H9 (cell line): Measurements from ENCODE around the gene DOK6. TPM values are rescaled to one million over a fixed set of nuclear protein-coding genes. Genes with fewer than 3 reads are reported as not detected.

Experiments used
- DNase-seq: peaks from one replicate; pipeline ENCODE4 v3.0.0-alpha.2; 2017
- H2AFZ ChIP-seq: one replicate; pipeline ENCODE4 v1.6.1; 2013; ENCODE audit warnings: mild to moderate bottlenecking, low read length, control low read depth, moderate library complexity
- H2AK5ac ChIP-seq: 2 replicates; pipeline ENCODE4 v1.6.1; 2013; ENCODE audit warnings: low read length, control low read depth, mixed read lengths; ENCODE audit not compliant: insufficient read length
- H2BK120ac ChIP-seq: one replicate; pipeline ENCODE4 v1.6.1; 2013; ENCODE audit warnings: low read depth, mild to moderate bottlenecking, low read length, control low read depth, inconsistent platforms; ENCODE audit not compliant: poor library complexity, severe bottlenecking
- H2BK12ac ChIP-seq: 2 replicates; pipeline ENCODE4 v1.6.1; 2013; ENCODE audit warnings: low read length, control low read depth, mixed read lengths, low read depth; ENCODE audit not compliant: insufficient read length
- H2BK15ac ChIP-seq: 2 replicates; pipeline ENCODE4 v1.6.1; 2013; ENCODE audit warnings: low read depth, low read length, control low read depth
- H2BK20ac ChIP-seq: one replicate; pipeline ENCODE4 v1.6.1; 2013; ENCODE audit warnings: low read depth, mild to moderate bottlenecking, low read length, control low read depth, inconsistent platforms; ENCODE audit not compliant: poor library complexity, severe bottlenecking
- H2BK5ac ChIP-seq: 2 replicates; pipeline ENCODE4 v1.6.1; 2013; ENCODE audit warnings: low read length, control low read depth, mixed read lengths; ENCODE audit not compliant: insufficient read length
- H3K14ac ChIP-seq: 2 replicates; pipeline ENCODE4 v1.6.1; 2013; ENCODE audit warnings: low read length, control low read depth; ENCODE audit not compliant: insufficient read depth
- H3K18ac ChIP-seq: 2 replicates; pipeline ENCODE4 v1.6.1; 2013; ENCODE audit warnings: low read depth, mild to moderate bottlenecking, mixed read lengths, low read length, control low read depth; ENCODE audit not compliant: insufficient read length
- H3K23ac ChIP-seq: 2 replicates; pipeline ENCODE4 v1.6.1; 2013; ENCODE audit warnings: low read length, control low read depth, mixed read lengths, low read depth; ENCODE audit not compliant: insufficient read length
- H3K23me2 ChIP-seq: 2 replicates; pipeline ENCODE4 v1.6.1; 2013; ENCODE audit warnings: low read depth, mild to moderate bottlenecking, mixed read lengths, low read length, control low read depth; ENCODE audit not compliant: insufficient read length, poor library complexity, severe bottlenecking
- H3K27ac ChIP-seq: 2 replicates; pipeline ENCODE4 v1.5.1; 2013; ENCODE audit warnings: low read length, control low read depth, mixed read lengths, low read depth; ENCODE audit not compliant: insufficient read length
- H3K27me3 ChIP-seq: 2 replicates; pipeline ENCODE4 v1.6.1; 2013; ENCODE audit warnings: low read length, control low read depth, inconsistent platforms; ENCODE audit not compliant: insufficient read depth
- H3K4ac ChIP-seq: 2 replicates; pipeline ENCODE4 v1.6.1; 2013; ENCODE audit warnings: low read depth, mild to moderate bottlenecking, control low read depth, inconsistent platforms, low read length, moderate library complexity
- H3K4me1 ChIP-seq: 2 replicates; pipeline ENCODE4 v1.6.1; 2013; ENCODE audit warnings: low read length, control low read depth, inconsistent platforms; ENCODE audit not compliant: insufficient read depth
- H3K4me2 ChIP-seq: 2 replicates; pipeline ENCODE4 v1.6.1; 2013; ENCODE audit warnings: low read length, control low read depth, mixed read lengths; ENCODE audit not compliant: insufficient read length, insufficient read depth
- H3K56ac ChIP-seq: 2 replicates; pipeline ENCODE4 v1.6.1; 2013; ENCODE audit warnings: low read depth, mild to moderate bottlenecking, mixed read lengths, low read length, control low read depth; ENCODE audit not compliant: insufficient read length
- H3K79me1 ChIP-seq: 2 replicates; pipeline ENCODE4 v1.6.1; 2013; ENCODE audit warnings: low read depth, mild to moderate bottlenecking, moderate library complexity, low read length, control low read depth, inconsistent platforms; ENCODE audit not compliant: insufficient read depth, poor library complexity, severe bottlenecking
- H3K79me2 ChIP-seq: 2 replicates; pipeline ENCODE4 v1.6.1; 2013; ENCODE audit warnings: low read length, control low read depth, inconsistent platforms; ENCODE audit not compliant: insufficient read depth
- H3K9ac ChIP-seq: 2 replicates; pipeline ENCODE4 v1.6.1; 2013; ENCODE audit warnings: low read length, control low read depth, mixed read lengths; ENCODE audit not compliant: insufficient read length; ENCODE audit errors: extremely low read depth
- H3K9me3 ChIP-seq: one replicate; pipeline ENCODE4 v1.6.1; 2013; ENCODE audit warnings: low read depth, low read length, inconsistent platforms; ENCODE audit not compliant: control insufficient read depth
- H3T11ph ChIP-seq: one replicate; pipeline ENCODE4 v1.6.1; 2013; ENCODE audit warnings: mild to moderate bottlenecking, low read length, control low read depth, inconsistent platforms
- H4K20me1 ChIP-seq: one replicate; pipeline ENCODE4 v1.6.1; 2013; ENCODE audit not compliant: control insufficient read depth, insufficient read length, insufficient read depth
- H4K5ac ChIP-seq: 2 replicates; pipeline ENCODE4 v1.6.1; 2013; ENCODE audit warnings: low read depth, mild to moderate bottlenecking, mixed read lengths, low read length, control low read depth; ENCODE audit not compliant: insufficient read length
- H4K8ac ChIP-seq: replicated peaks from 2 replicates; pipeline ENCODE4 v1.6.1; 2013; ENCODE audit warnings: low read length, control low read depth, mixed read lengths, low read depth; ENCODE audit not compliant: insufficient read length
- H4K91ac ChIP-seq: 2 replicates; pipeline ENCODE4 v1.6.1; 2013; ENCODE audit warnings: low read depth, mild to moderate bottlenecking, moderate library complexity, mixed read lengths, low read length, control low read depth; ENCODE audit not compliant: insufficient read length
- H3K27ac Mint-ChIP-seq, 3 experiments: 2 replicates in 2 of 3; 3 replicates in 1 of 3; pipeline ENCODE4 v1.8.0; 2020 to 2021; ENCODE audit warnings: mixed read lengths in 3 of 3, mild to moderate bottlenecking in 1 of 3, moderate library complexity in 1 of 3
- H3K27me3 Mint-ChIP-seq: 2 replicates; pipeline ENCODE4 v1.8.0; 2021; ENCODE audit warnings: low read depth, mild to moderate bottlenecking, moderate library complexity, mixed read lengths
- H3K36me3 Mint-ChIP-seq, 3 experiments: 2 replicates in 2 of 3; 3 replicates in 1 of 3; pipeline ENCODE4 v1.8.0; 2020 to 2021; ENCODE audit warnings: low read depth in 3 of 3, mixed read lengths in 3 of 3; ENCODE audit not compliant: insufficient read depth in 1 of 3
- H3K4me1 Mint-ChIP-seq, 2 experiments: 2 replicates each; pipeline ENCODE4 v1.8.0; 2020; ENCODE audit warnings: mixed read lengths in 2 of 2
- H3K4me3 Mint-ChIP-seq, 2 experiments: 2 replicates in 1 of 2; 3 replicates in 1 of 2; pipeline ENCODE4 v1.8.0; 2020 to 2021; ENCODE audit warnings: mild to moderate bottlenecking in 2 of 2, mixed read lengths in 2 of 2, moderate library complexity in 1 of 2
- H3K9me3 Mint-ChIP-seq, 2 experiments: 2 replicates in 1 of 2; 3 replicates in 1 of 2; pipeline ENCODE4 v1.8.0; 2020; ENCODE audit warnings: mild to moderate bottlenecking in 2 of 2, mixed read lengths in 2 of 2, moderate library complexity in 1 of 2
- WGBS: extraction: QIAGEN DNeasy Blood & Tissue Kit; methylation state at CpG from one replicate; pipeline ENCODE4 v1.1.7; 2013; ENCODE audit warnings: missing lambda C conversion rate, low lambda C conversion rate, mixed read lengths; ENCODE audit not compliant: insufficient read length; ENCODE audit errors: extremely low coverage; 5-methylcytosine and 5-hydroxymethylcytosine counted together
- total RNA-seq: library from RNA; stranded (reverse); gene quantifications from 2 replicates; pipeline ENCODE4 v1.2.1, GENCODE V29; 2021
- TF ChIP-seq, protein P1 (sequence below): fragments of 200-600 bp; sonication (generic); conservative IDR thresholded peaks from 3 replicates; pipeline ENCODE4 v1.8.0; 2021; ENCODE audit warnings: antibody characterized with exemption, mild to moderate bottlenecking

DOK6 gene
- total RNA-seq, 1 experiment from 2014 or later, result 0.20 TPM

DNA sequence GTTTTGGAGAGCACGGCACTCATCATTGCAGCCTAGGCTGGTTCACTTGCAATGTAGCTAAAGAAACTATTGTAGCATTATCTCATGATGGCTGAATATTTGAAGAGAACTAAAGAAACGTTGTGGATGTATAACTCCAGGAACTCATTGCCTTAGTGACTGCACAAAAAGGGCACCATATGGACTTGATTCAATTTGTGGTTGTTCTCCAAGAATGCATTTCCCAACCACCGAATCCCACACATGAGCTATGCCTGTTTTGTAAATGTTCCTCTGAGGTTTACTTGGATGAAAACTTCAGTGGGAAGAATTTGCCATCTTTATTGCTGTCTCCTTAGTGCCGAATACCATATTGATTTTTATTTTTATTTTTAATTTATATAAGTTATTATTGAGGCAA is 43.5 kb downstream of the DOK6 start:
- Histone ChIP-seq H3K4me1 (no peaks in the 10 kb centered on the region), H3K23me2 (no peaks in the 10 kb centered on the region), H4K91ac (no peak overlapping the region), H3K79me2 (no peaks in the 10 kb centered on the region), H4K20me1 (no peaks in the 10 kb centered on the region), H2AFZ (no peak overlapping the region), H3K27me3 (no peaks in the 10 kb centered on the region), H2BK120ac (no peak overlapping the region), H3K79me1 (no peaks in the 10 kb centered on the region), H3K9ac (no peak overlapping the region), H3K4me2 (no peak overlapping the region), H3K14ac (no peak overlapping the region), H2BK5ac (no peak overlapping the region), H4K5ac (no peak overlapping the region), H3K9me3 (no peaks in the 10 kb centered on the region), H3T11ph (no peak overlapping the region), H2AK5ac (no peak overlapping the region), H3K18ac (no peak overlapping the region), H3K23ac (no peak overlapping the region), H4K8ac (no peak overlapping the region), H2BK20ac (no peak overlapping the region), H2BK15ac (no peak overlapping the region), H3K4ac (no peak overlapping the region), H2BK12ac (no peak overlapping the region), H3K27ac (no peak overlapping the region), H3K56ac (no peak overlapping the region)
- TF ChIP-seq, protein P1, sequence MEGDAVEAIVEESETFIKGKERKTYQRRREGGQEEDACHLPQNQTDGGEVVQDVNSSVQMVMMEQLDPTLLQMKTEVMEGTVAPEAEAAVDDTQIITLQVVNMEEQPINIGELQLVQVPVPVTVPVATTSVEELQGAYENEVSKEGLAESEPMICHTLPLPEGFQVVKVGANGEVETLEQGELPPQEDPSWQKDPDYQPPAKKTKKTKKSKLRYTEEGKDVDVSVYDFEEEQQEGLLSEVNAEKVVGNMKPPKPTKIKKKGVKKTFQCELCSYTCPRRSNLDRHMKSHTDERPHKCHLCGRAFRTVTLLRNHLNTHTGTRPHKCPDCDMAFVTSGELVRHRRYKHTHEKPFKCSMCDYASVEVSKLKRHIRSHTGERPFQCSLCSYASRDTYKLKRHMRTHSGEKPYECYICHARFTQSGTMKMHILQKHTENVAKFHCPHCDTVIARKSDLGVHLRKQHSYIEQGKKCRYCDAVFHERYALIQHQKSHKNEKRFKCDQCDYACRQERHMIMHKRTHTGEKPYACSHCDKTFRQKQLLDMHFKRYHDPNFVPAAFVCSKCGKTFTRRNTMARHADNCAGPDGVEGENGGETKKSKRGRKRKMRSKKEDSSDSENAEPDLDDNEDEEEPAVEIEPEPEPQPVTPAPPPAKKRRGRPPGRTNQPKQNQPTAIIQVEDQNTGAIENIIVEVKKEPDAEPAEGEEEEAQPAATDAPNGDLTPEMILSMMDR, result no peak
- no peak for DNase-seq
- H3K9me3 Mint-ChIP-seq, result peaks cover 18% of the 10 kb centered on the region in 2 experiments
- H3K36me3 Mint-ChIP-seq, result peaks cover 3 to 14% (median 7%) of the 10 kb centered on the region in 3 experiments; a peak in 4 of 7 replicates
- no peaks in the 10 kb centered on the region for H3K4me1 Mint-ChIP-seq
- no peaks in the 10 kb centered on the region; the same call in none of the 2 replicates for H3K27me3 Mint-ChIP-seq
- no CpG with 5 or more reads among the region's 4 CpGs for WGBS
- H3K4me3 Mint-ChIP-seq, result no peak overlapping the region
- H3K27ac Mint-ChIP-seq, result no peak overlapping the region
